SK-N-SH (cell line): ENCODE results near the gene MEI4. TPM values are rescaled to one million over a fixed set of nuclear protein-coding genes. Genes with fewer than 3 reads are reported as not detected.

Source experiments
- CTCF ChIA-PET: fragments of 300-600, 350-600 bp; formaldehyde crosslinking; extraction: SDS; loops from one replicate; lab custom pipeline; 2021; lab: Yijun Ruan, JAX
- POLR2A ChIA-PET: fragments of 350-600 bp; sonication (Branson Sonifier 250); formaldehyde crosslinking; extraction: SDS; loops from one replicate; lab custom pipeline; 2020; ENCODE audit warnings: antibody characterized with exemption, inconsistent platforms; lab: Yijun Ruan, JAX
- DNase-seq: peaks from one replicate; pipeline ENCODE4 v3.0.0; 2012
- H2AFZ ChIP-seq: fragments of 200-600 bp; sonication (generic); 2 replicates; pipeline ENCODE4 v1.8.1; 2016; ENCODE audit warnings: antibody characterized with exemption, mild to moderate bottlenecking, low read depth
- H3F3A ChIP-seq: fragments of 200-600 bp; sonication (generic); replicated peaks from 2 replicates; pipeline ENCODE3; 2016; ENCODE audit warnings: antibody characterized with exemption, mild to moderate bottlenecking; ENCODE audit not compliant: insufficient read depth
- H3K27ac ChIP-seq, 2 experiments: fragments of 200-500 bp in 1 of 2; fragments of 200-600 bp in 1 of 2; sonication (Bioruptor generic) in 1 of 2; sonication (generic), shearing (Covaris generic) in 1 of 2; 2 replicates each; pipeline versions ENCODE4 v1.5.1 to v1.6.1; 2014 to 2016; ENCODE audit warnings: low read depth in 2 of 2, inconsistent platforms in 1 of 2, low read length in 1 of 2, mild to moderate bottlenecking in 1 of 2, mixed read lengths in 1 of 2
- H3K27me3 ChIP-seq: fragments of 200-600 bp; sonication (generic), shearing (Covaris generic); 2 replicates; pipeline ENCODE4 v1.6.1; 2016; ENCODE audit warnings: mixed run types; ENCODE audit not compliant: insufficient read depth
- H3K36me3 ChIP-seq, 2 experiments: fragments of 200-500 bp in 1 of 2; fragments of 200-600 bp in 1 of 2; sonication (Bioruptor generic) in 1 of 2; sonication (generic) in 1 of 2; replicated peaks in 1 of 2; 2 replicates each; pipeline versions ENCODE3 to v1.5.1; 2014 to 2016; ENCODE audit warnings: low read length in 1 of 2, mild to moderate bottlenecking in 1 of 2; ENCODE audit not compliant: insufficient read depth in 2 of 2, control insufficient read depth in 1 of 2
- H3K4me1 ChIP-seq, 2 experiments: fragments of 200-500 bp in 1 of 2; fragments of 200-600 bp in 1 of 2; sonication (Bioruptor generic) in 1 of 2; sonication (generic), shearing (Covaris generic) in 1 of 2; 2 replicates each; pipeline versions ENCODE4 v1.5.1 to v1.6.1; 2014 to 2016; ENCODE audit warnings: low read depth in 1 of 2, low read length in 1 of 2, mixed run types in 1 of 2; ENCODE audit not compliant: insufficient read depth in 2 of 2, control insufficient read depth in 1 of 2
- H3K4me2 ChIP-seq: fragments of 200-600 bp; sonication (generic), shearing (Covaris generic); 2 replicates; pipeline ENCODE4 v1.6.1; 2017; ENCODE audit warnings: mixed run types
- H3K4me3 ChIP-seq, 2 experiments: fragments of 200-500 bp in 1 of 2; fragments of 200-600 bp in 1 of 2; sonication (Bioruptor generic) in 1 of 2; sonication (generic), shearing (Covaris generic) in 1 of 2; 2 replicates each; pipeline versions ENCODE4 v1.5.1 to v1.8.1; 2014 to 2016; ENCODE audit warnings: low read depth in 2 of 2, inconsistent platforms in 1 of 2, low read length in 1 of 2, mild to moderate bottlenecking in 1 of 2, mixed read lengths in 1 of 2, moderate library complexity in 1 of 2
- H3K79me2 ChIP-seq: fragments of 200-600 bp; sonication (generic); 2 replicates; pipeline ENCODE4 v1.8.1; 2017; ENCODE audit warnings: mild to moderate bottlenecking; ENCODE audit not compliant: insufficient read depth
- H3K9ac ChIP-seq: fragments of 200-600 bp; sonication (generic); 2 replicates; pipeline ENCODE4 v1.6.1; 2017; ENCODE audit warnings: mixed run types
- H3K9me2 ChIP-seq: fragments of 200-600 bp; sonication (generic); 2 replicates; pipeline ENCODE4 v1.6.1; 2017; ENCODE audit warnings: mixed run types
- H3K9me3 ChIP-seq: fragments of 200-600 bp; sonication (generic); 2 replicates; pipeline ENCODE4 v1.6.1; 2017; ENCODE audit warnings: mixed run types, mild to moderate bottlenecking, moderate library complexity
- H4K20me1 ChIP-seq: fragments of 200-600 bp; sonication (generic); 2 replicates; pipeline ENCODE4 v1.6.1; 2017; ENCODE audit warnings: mild to moderate bottlenecking, mixed run types; ENCODE audit not compliant: insufficient read depth
- CHD2 ChIP-seq: fragments of 150-350 bp; IDR thresholded peaks from 2 replicates; pipeline ENCODE4 v1.6.1; 2018; ENCODE audit warnings: low read length; ENCODE audit not compliant: partially characterized antibody
- ELF1 ChIP-seq: IDR thresholded peaks from 2 replicates; pipeline ENCODE4 v1.4.0; 2012
- FOXJ3 ChIP-seq: sonication (generic); formaldehyde crosslinking; IDR thresholded peaks from 2 replicates; pipeline ENCODE4 v1.5.1; 2020; ENCODE audit warnings: mild to moderate bottlenecking, missing genetic modification reagents
- FOXM1 ChIP-seq: IDR thresholded peaks from 2 replicates; pipeline ENCODE4 v1.4.0; 2012; ENCODE audit warnings: low read depth, mild to moderate bottlenecking
- GABPA ChIP-seq: IDR thresholded peaks from 2 replicates; pipeline ENCODE4 v1.4.0; 2012; ENCODE audit warnings: low read depth, mild to moderate bottlenecking
- GATA2 ChIP-seq: sonication (generic); formaldehyde crosslinking; IDR thresholded peaks from 2 replicates; pipeline ENCODE4 v1.5.0; 2020; ENCODE audit warnings: mild to moderate bottlenecking, missing genetic modification reagents
- MAX ChIP-seq: IDR thresholded peaks from 2 replicates; pipeline ENCODE4 v1.4.0; 2012; ENCODE audit warnings: low read depth
- MEF2A ChIP-seq: IDR thresholded peaks from 2 replicates; pipeline ENCODE4 v1.4.0; 2012; ENCODE audit warnings: low read depth, borderline replicate concordance
- MXI1 ChIP-seq: IDR thresholded peaks from 2 replicates; pipeline ENCODE4 v1.6.1; 2012; ENCODE audit warnings: mild to moderate bottlenecking, low read depth, low read length, improper control_type of control experiment
- PBX3 ChIP-seq: IDR thresholded peaks from 2 replicates; pipeline ENCODE4; 2012
- POLR2AphosphoS5 ChIP-seq: IDR thresholded peaks from 2 replicates; pipeline ENCODE4 v1.6.1; 2012; ENCODE audit warnings: low read depth, low read length
- RCOR1 ChIP-seq: fragments of 150-350 bp; IDR thresholded peaks from 2 replicates; pipeline ENCODE4 v1.6.1; 2017; ENCODE audit warnings: antibody characterized with exemption, low read length
- REST ChIP-seq: IDR thresholded peaks from 2 replicates; pipeline ENCODE4 v1.6.1; 2012; ENCODE audit warnings: mild to moderate bottlenecking, low read depth, low read length, moderate library complexity
- RFX5 ChIP-seq: IDR thresholded peaks from 2 replicates; pipeline ENCODE4 v1.6.1; 2012; ENCODE audit warnings: mild to moderate bottlenecking, improper control_type of control experiment, low read length
- TAF1 ChIP-seq: IDR thresholded peaks from 2 replicates; pipeline ENCODE4 v1.6.1; 2012; ENCODE audit warnings: low read depth, mild to moderate bottlenecking, low read length, moderate library complexity, borderline replicate concordance
- TCF12 ChIP-seq: IDR thresholded peaks from 2 replicates; pipeline ENCODE4 v1.4.0; 2012
- TEAD4 ChIP-seq: IDR thresholded peaks from 2 replicates; pipeline ENCODE4 v1.4.0; 2012; ENCODE audit warnings: mild to moderate bottlenecking, borderline replicate concordance; ENCODE audit not compliant: insufficient read depth
- YY1 ChIP-seq: IDR thresholded peaks from 2 replicates; pipeline ENCODE4 v1.4.0; 2012; ENCODE audit warnings: low read depth, mild to moderate bottlenecking
- WGBS: methylation state at CpG from one replicate; pipeline ENCODE4 v1.1.6; 2017; ENCODE audit warnings: low lambda C conversion rate; 5-methylcytosine and 5-hydroxymethylcytosine counted together
- polyA plus RNA-seq, 3 experiments: library from polyadenylated mRNA; depleted of rRNA; stranded (reverse); fragments of >200 nt; gene quantifications; 2 replicates each; pipeline ENCODE4 v1.2.3, GENCODE V29; 2012
- TF ChIP-seq, protein P1 (sequence below): IDR thresholded peaks from 2 replicates; pipeline ENCODE4 v1.4.0; 2012; ENCODE audit warnings: low read depth, borderline replicate concordance
- TF ChIP-seq, protein P2 (sequence below): fragments of 150-350 bp; IDR thresholded peaks from 2 replicates; pipeline ENCODE4 v1.6.1; 2017; ENCODE audit warnings: antibody characterized with exemption, low read length, low read depth, borderline replicate concordance

Gene MEI4
- polyA plus RNA-seq, 1 of the 3 experiments (the other 2 are of a cell fraction): not detected

DNA sequence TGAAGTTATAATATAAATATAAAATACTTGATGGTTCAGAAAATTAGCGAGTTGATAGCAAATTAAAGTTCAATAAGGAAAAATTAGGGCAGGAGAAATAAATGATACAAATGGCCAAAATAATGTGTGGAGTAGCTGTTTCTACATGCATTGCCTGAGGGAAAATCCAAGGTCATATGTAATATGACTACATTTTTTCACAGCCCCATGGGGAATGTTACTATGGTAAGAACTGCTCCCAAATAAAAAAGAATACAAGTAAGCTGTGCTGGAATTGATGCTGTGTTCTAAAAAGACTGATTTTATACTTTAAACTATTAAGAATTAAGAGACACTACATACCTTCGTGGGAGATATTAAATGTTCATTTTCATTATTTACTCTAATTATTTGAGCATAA is 34.1 kb downstream of the MEI4 start:
- Histone ChIP-seq H3K27me3 (no peaks in the 10 kb centered on the region), H3K27ac (no peak overlapping the region), H3K9me3 (0 out of 2 replicates have a peak, but pooled peaks cover 4% of the 10 kb centered on the region), H3F3A (no peaks in the 10 kb centered on the region), H3K36me3 (no peaks in the 10 kb centered on the region), H3K9me2 (no peaks in the 10 kb centered on the region), H4K20me1 (no peaks in the 10 kb centered on the region), H3K4me2 (no peak overlapping the region), H3K4me3 (no peak overlapping the region), H2AFZ (no peak overlapping the region), H3K9ac (no peak overlapping the region), H3K79me2 (no peaks in the 10 kb centered on the region), H3K4me1 (no peaks in the 10 kb centered on the region)
- no peak for DNase-seq
- POLR2A ChIA-PET: no interaction called here
- CTCF ChIA-PET: no interaction called here
- no peak for TF ChIP-seq TEAD4
- TF ChIP-seq POLR2AphosphoS5: no peak
- no peak for TF ChIP-seq TAF1
- TF ChIP-seq REST: no peak
- no peak for TF ChIP-seq FOXJ3 (CRISPR knock-in tag)
- no peak for TF ChIP-seq GABPA
- no peak for TF ChIP-seq RCOR1
- TF ChIP-seq MAX: no peak
- no peak for TF ChIP-seq RFX5
- no peak for TF ChIP-seq TCF12
- WGBS: 0% methylated on average over 2 of the region's 2 CpGs

GRCh38 chr6:77688649-77689048 is 35.8 kb downstream of the MEI4 start:
- Histone ChIP-seq H3K36me3 (no peaks in the 10 kb centered on the region), H2AFZ (no peak overlapping the region)

More at GRCh38 chr6:77688649-77689048, 35.8 kb downstream of the MEI4 start:
- WGBS: 0% methylated on average over 1 of the region's 1 CpG
- no peaks in the 10 kb centered on the region for H3K27me3 ChIP-seq
- H3K27ac ChIP-seq: no peak overlapping the region
- TF ChIP-seq FOXM1 (no peak), YY1 (no peak), POLR2AphosphoS5 (no peak), MXI1 (no peak), PBX3 (no peak), GATA2 (no peak), ELF1 (no peak), MEF2A (no peak), CHD2 (no peak)
- TF ChIP-seq, protein P1, sequence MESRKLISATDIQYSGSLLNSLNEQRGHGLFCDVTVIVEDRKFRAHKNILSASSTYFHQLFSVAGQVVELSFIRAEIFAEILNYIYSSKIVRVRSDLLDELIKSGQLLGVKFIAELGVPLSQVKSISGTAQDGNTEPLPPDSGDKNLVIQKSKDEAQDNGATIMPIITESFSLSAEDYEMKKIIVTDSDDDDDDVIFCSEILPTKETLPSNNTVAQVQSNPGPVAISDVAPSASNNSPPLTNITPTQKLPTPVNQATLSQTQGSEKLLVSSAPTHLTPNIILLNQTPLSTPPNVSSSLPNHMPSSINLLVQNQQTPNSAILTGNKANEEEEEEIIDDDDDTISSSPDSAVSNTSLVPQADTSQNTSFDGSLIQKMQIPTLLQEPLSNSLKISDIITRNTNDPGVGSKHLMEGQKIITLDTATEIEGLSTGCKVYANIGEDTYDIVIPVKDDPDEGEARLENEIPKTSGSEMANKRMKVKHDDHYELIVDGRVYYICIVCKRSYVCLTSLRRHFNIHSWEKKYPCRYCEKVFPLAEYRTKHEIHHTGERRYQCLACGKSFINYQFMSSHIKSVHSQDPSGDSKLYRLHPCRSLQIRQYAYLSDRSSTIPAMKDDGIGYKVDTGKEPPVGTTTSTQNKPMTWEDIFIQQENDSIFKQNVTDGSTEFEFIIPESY: no peak
- TF ChIP-seq, protein P2, sequence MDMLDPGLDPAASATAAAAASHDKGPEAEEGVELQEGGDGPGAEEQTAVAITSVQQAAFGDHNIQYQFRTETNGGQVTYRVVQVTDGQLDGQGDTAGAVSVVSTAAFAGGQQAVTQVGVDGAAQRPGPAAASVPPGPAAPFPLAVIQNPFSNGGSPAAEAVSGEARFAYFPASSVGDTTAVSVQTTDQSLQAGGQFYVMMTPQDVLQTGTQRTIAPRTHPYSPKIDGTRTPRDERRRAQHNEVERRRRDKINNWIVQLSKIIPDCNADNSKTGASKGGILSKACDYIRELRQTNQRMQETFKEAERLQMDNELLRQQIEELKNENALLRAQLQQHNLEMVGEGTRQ: no peak
- 0 out of 2 replicates have a peak, but pooled peaks cover 4% of the 10 kb centered on the region for H3K9me3 ChIP-seq
- H4K20me1 ChIP-seq: no peaks in the 10 kb centered on the region
- H3F3A ChIP-seq: no peaks in the 10 kb centered on the region
- ChIA-PET CTCF (no interaction called here), POLR2A (no interaction called here)
- no peaks in the 10 kb centered on the region for H3K4me1 ChIP-seq
- H3K9me2 ChIP-seq: no peaks in the 10 kb centered on the region
- no peak overlapping the region for H3K4me2 ChIP-seq
- H3K4me3 ChIP-seq: no peak overlapping the region
- no peak overlapping the region for H3K9ac ChIP-seq
- no peak for DNase-seq
- no peaks in the 10 kb centered on the region for H3K79me2 ChIP-seq
